Natural killer cell (primary cell): ENCODE measurements around the gene METTL26. TPM values are rescaled to one million over a fixed set of nuclear protein-coding genes. Genes with fewer than 3 reads are reported as not detected.

ENCODE experiments used
- ATAC-seq, 3 donors: fragments of 150-1000 bp in 2 of 3; fragments of 200-7000 bp in 1 of 3; cut with Tn5 transposase; 1 replicate in 1 of 3; 2 replicates in 2 of 3; pipeline ENCODE4 v1.10.0; 2021; ENCODE audit warnings: mild to moderate bottlenecking in 2 of 3, moderate library complexity in 2 of 3
- DNase-seq, 2 donors: peaks; one replicate each; pipeline versions ENCODE4 v3.0.0 to v3.0.0-alpha.2; 2013 to 2021; ENCODE audit warnings: mixed read lengths in 1 of 2
- H3K27ac ChIP-seq: one replicate; pipeline ENCODE4 v1.5.1; 2013; ENCODE audit warnings: mild to moderate bottlenecking, low read length
- H3K27me3 ChIP-seq: one replicate; pipeline ENCODE4 v1.6.1; 2013; ENCODE audit warnings: low read length; ENCODE audit not compliant: control insufficient read depth, insufficient read depth
- H3K36me3 ChIP-seq: one replicate; pipeline ENCODE4 v1.6.1; 2013; ENCODE audit warnings: low read length; ENCODE audit not compliant: control insufficient read depth, insufficient read depth
- H3K4me1 ChIP-seq: one replicate; pipeline ENCODE4 v1.6.1; 2013; ENCODE audit warnings: low read length; ENCODE audit not compliant: control insufficient read depth, insufficient read depth
- H3K4me3 ChIP-seq: one replicate; pipeline ENCODE4 v1.5.1; 2013; ENCODE audit warnings: low read length
- H3K9me3 ChIP-seq: one replicate; pipeline ENCODE4 v1.6.1; 2013; ENCODE audit warnings: low read length; ENCODE audit not compliant: control insufficient read depth, insufficient read depth
- H3K27ac Mint-ChIP-seq, 2 donors: one replicate each; pipeline ENCODE4 v1.8.0; 2022; ENCODE audit warnings: mild to moderate bottlenecking in 2 of 2, mixed read lengths in 2 of 2, moderate library complexity in 1 of 2
- H3K27me3 Mint-ChIP-seq, 2 donors: one replicate each; pipeline ENCODE4 v1.8.0; 2022; ENCODE audit warnings: low read depth in 2 of 2, mixed read lengths in 2 of 2
- H3K36me3 Mint-ChIP-seq: one replicate; pipeline ENCODE4 v1.8.0; 2022; ENCODE audit warnings: mixed read lengths
- H3K4me1 Mint-ChIP-seq, 2 donors: one replicate each; pipeline ENCODE4 v1.8.0; 2022; ENCODE audit warnings: mixed read lengths in 2 of 2
- H3K4me3 Mint-ChIP-seq: one replicate; pipeline ENCODE4 v1.8.0; 2022; ENCODE audit warnings: mild to moderate bottlenecking, moderate library complexity, mixed read lengths
- H3K9me3 Mint-ChIP-seq, 2 donors: one replicate each; pipeline ENCODE4 v1.8.0; 2022; ENCODE audit warnings: mixed read lengths in 2 of 2
- CTCF ChIP-seq: fragments of 200-600 bp; IDR thresholded peaks from one replicate; pipeline ENCODE4 v1.8.0; 2022; ENCODE audit warnings: antibody characterized with exemption
- WGBS: methylation state at CpG from one replicate; pipeline ENCODE4 v1.1.7; 2013; ENCODE audit warnings: missing lambda C conversion rate; ENCODE audit not compliant: insufficient coverage; 5-methylcytosine and 5-hydroxymethylcytosine counted together
- intact Hi-C: fragments of 100-400 bp; cut with micrococcal nuclease; formaldehyde crosslinking; loops from one replicate; pipeline ENCODE4 v1.14.2; 2022
- total RNA-seq, 4 donors: library from RNA; stranded (reverse); fragments of 120-200 nt in 1 of 4; gene quantifications; one replicate each; pipeline versions ENCODE4 v1.2.3 to v1.2.4, GENCODE V29; 2013 to 2022

METTL26 gene
- total RNA-seq, 3 donors from 2014 or later (not counting 1 experiment from before 2014, with no cell fraction given): 33.7 to 36.3 (median 36.1) TPM

- intact Hi-C loops: no loop called here
- H3K36me3 ChIP-seq: no peaks in the 10 kb centered on the region
- H3K9me3 ChIP-seq: no peaks in the 10 kb centered on the region
- peak overlapping the region; percentile 87 for H3K4me3 ChIP-seq
- ATAC-seq (peak; percentile 71 to 88 (median 74)), DNase-seq (peak in 1 of 2 donors; percentile 92)
- no peaks in the 10 kb centered on the region for H3K36me3 Mint-ChIP-seq
- H3K4me1 ChIP-seq: peaks cover 36% of the 10 kb centered on the region
- no peaks in the 10 kb centered on the region for H3K27me3 ChIP-seq
- H3K27ac Mint-ChIP-seq: peak overlapping the region; percentile 98 to 100
- H3K4me1 Mint-ChIP-seq: peaks cover 7 to 18% of the 10 kb centered on the region in 2 donors
- no peaks in the 10 kb centered on the region for H3K9me3 Mint-ChIP-seq
- peaks cover 0 to 3% of the 10 kb centered on the region in 2 donors for H3K27me3 Mint-ChIP-seq
- 20% methylated on average over 52 of the region's 53 CpGs for WGBS
- peak overlapping the region; percentile 98 for H3K4me3 Mint-ChIP-seq
- peak overlapping the region; percentile 82 for H3K27ac ChIP-seq
- no peak for TF ChIP-seq CTCF
Observed at GRCh38 chr16:637081-638018, 1.2 kb upstream of the METTL26 start.

GRCh38 chr16:635573-636205, 416 bp downstream of the METTL26 start:
- TF ChIP-seq CTCF: no peak
- ATAC-seq (peak in 1 of 3 donors; percentile 0), DNase-seq (no peak)
- intact Hi-C loops: loop anchor here (1.0 kb wide), 1 partner anchor 46 kb away; no protein-coding TSS in a partner anchor
- Histone ChIP-seq H3K27me3 (no peaks in the 10 kb centered on the region), H3K36me3 (no peaks in the 10 kb centered on the region), H3K4me1 (peaks cover 27% of the 10 kb centered on the region), H3K9me3 (no peaks in the 10 kb centered on the region), H3K4me3 (peak overlapping the region; percentile 87), H3K27ac (peak overlapping the region; percentile 14)
- no peaks in the 10 kb centered on the region for H3K9me3 Mint-ChIP-seq
- WGBS: 3% methylated on average over 55 of the region's 55 CpGs
- peaks cover 0 to 3% of the 10 kb centered on the region in 2 donors for H3K27me3 Mint-ChIP-seq
- H3K36me3 Mint-ChIP-seq: no peaks in the 10 kb centered on the region
- H3K4me1 Mint-ChIP-seq: peaks cover 7 to 17% of the 10 kb centered on the region in 2 donors
- H3K27ac Mint-ChIP-seq: peak overlapping the region; percentile 98 to 100
- peak overlapping the region; percentile 98 for H3K4me3 Mint-ChIP-seq

GRCh38 chr16:634996-635395, 1.1 kb downstream of the METTL26 start:
- no peaks in the 10 kb centered on the region for H3K9me3 Mint-ChIP-seq
- H3K9me3 ChIP-seq: no peaks in the 10 kb centered on the region
- peak overlapping the region; percentile 42 for H3K4me3 Mint-ChIP-seq
- H3K4me1 Mint-ChIP-seq: peaks cover 7 to 12% of the 10 kb centered on the region in 2 donors
- H3K4me3 ChIP-seq: no peak overlapping the region
- peaks cover 25% of the 10 kb centered on the region for H3K4me1 ChIP-seq
- H3K27ac Mint-ChIP-seq: peak overlapping the region in 1 of 2 donors; percentile 27
- intact Hi-C loops: no loop called here
- DNase-seq (no peak), ATAC-seq (no peak)
- WGBS: 85% methylated on average over 7 of the region's 7 CpGs
- TF ChIP-seq CTCF: no peak
- no peaks in the 10 kb centered on the region for H3K36me3 Mint-ChIP-seq
- H3K36me3 ChIP-seq: no peaks in the 10 kb centered on the region
- no peak overlapping the region for H3K27ac ChIP-seq
- peaks cover 0 to 3% of the 10 kb centered on the region in 2 donors for H3K27me3 Mint-ChIP-seq
- no peaks in the 10 kb centered on the region for H3K27me3 ChIP-seq
